ENCODE measurements around the gene ARHGAP23. TPM values are rescaled to one million over a fixed set of nuclear protein-coding genes. Genes with fewer than 3 reads are reported as not detected.
"Not testable (repeated sequence)": the region's sequence is repeated elsewhere in the genome, so short reads cannot be mapped to it uniquely, and the experiment has no call there.

ARHGAP23 gene
- total RNA-seq, 1 experiment from 2014 or later = 4.6 TPM

DNA sequence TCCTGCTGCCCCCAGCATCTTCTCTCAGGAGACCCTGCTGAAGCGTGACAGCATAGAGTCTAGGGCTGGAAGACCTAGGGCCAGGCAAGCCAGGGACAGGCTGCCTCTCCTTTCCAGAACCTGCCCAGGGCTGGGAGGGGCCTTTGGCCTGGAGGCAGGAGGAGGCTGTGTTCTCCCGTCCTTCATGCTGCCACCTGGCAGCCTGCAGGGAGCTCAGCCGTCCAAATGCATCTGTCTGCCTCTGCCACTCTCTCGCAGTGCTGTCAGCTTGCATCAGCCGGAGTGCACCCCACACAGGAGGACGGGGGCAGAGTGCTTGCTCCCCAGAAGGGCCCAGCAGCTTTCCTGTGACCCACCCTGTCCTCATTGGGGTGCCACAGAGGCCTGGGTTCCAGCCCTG, 31.3 kb downstream of the ARHGAP23 start:
- DNase-seq (ENCODE audit: low read depth) = no peak

GRCh38 chr17:38460082-38460715, 31.9 kb downstream of the ARHGAP23 start:
- no peak for DNase-seq (ENCODE audit: low read depth)

DNA sequence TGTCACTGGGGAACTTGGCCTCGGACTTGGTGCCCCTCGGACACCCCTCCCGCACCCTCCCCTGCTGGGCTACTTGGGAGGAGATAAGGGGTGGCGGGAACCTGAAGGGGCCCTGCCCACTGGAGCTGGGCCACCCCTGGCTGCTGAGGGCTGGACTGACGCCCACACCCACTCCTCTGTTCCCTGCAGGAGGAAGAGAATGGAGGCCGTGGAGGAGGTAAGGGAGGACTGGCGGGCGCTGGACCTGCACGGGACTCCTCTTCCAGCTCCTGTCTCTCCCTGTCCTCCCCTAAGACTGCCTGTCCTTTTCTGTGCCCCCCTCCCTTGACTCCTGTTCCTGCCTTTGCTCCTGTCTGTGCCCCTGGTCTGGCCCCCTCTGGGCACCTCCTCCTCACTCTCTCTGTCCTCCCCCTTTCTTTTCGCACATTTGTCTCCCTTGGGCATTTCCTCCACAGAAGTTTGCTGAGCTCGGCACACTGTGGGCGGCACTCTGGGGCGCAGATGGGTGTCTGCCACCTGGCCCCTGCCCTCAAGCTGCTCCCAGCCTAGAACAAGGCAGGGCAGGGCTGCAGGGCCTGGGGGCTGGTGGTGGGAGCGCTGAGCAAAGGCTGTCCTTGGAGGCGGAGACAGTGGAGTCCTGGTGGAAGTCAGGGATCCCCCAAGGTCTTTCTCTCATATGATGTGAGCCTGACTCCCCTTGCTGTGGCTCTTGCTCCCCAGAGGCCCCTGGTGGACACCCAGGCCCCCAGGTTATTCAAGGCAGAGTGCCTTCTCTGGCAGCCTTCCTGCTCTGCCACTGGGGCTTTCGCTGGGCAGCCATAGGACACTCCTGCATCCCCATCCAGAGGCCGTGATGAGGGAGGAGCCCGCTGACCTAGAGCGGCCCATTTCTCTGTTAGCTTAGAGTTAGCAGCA, 32.7 kb downstream of the ARHGAP23 start:
- no peak for DNase-seq (ENCODE audit: low read depth)

GRCh38 chr17:38461683-38462082, 33.4 kb downstream of the ARHGAP23 start:
- no peak for DNase-seq (ENCODE audit: low read depth)

- DNase-seq (ENCODE audit: low read depth) = no peak
Observed at GRCh38 chr17:38463451-38463858, 35.2 kb downstream of the ARHGAP23 start.

GRCh38 chr17:38464251-38464722, 36.0 kb downstream of the ARHGAP23 start:
- peak; percentile 24 for DNase-seq (ENCODE audit: low read depth)

GRCh38 chr17:38464723-38465390, 36.6 kb downstream of the ARHGAP23 start:
- peak; percentile 87 for DNase-seq (ENCODE audit: low read depth)

DNA sequence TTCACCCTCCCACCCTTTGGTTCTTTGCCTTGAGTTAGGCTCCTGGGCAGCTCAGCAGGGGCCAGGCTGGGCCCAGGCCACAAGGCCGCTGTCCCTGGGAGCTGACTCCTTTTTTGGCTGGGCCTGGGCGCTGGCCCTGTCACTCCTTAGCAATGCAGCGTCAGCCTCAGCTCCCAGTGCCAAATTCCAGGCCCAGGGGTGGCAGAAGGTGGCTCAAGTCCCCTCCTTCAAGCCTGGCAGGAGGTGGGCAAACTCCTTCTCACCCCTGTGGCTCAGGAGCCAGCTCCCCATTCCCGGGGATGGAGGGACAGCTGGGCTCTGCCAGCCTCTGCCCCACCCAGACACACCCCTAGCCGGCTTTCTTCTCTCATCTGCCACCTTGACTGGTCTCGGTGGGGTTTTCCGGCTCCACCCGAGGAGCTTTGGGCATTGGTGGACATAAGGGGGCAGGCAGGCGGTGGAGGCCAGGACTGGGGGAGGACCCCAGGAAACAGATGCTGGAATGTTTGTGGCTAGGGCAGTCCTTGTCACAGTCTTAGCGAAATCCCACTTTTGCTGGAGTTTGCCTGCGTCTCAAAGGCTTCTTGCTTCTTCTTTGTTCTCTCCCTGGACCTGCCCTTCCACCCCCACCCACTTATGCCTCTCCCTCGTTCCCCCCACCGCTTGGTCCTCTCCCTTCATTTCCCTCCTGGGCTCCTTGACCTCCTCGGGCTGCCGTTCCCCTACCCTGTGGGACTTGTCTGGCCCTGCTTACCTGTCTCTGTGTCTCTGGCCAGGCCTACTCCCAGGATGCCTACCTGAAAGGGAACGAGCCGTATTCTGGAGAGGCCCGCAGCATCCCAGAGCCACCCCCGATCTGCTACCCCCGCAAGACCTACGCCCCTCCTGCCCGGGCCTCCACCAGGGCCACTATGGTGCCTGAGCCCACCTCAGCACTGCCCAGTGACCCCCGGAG, 37.4 kb downstream of the ARHGAP23 start:
- DNase-seq (ENCODE audit: low read depth) = peak; percentile 75

- DNase-seq (ENCODE audit: low read depth) = no peak
Observed at GRCh38 chr17:38466346-38467315, 38.4 kb downstream of the ARHGAP23 start.

GRCh38 chr17:38467491-38467890, 39.2 kb downstream of the ARHGAP23 start:
- DNase-seq (ENCODE audit: low read depth) = no peak

DNA sequence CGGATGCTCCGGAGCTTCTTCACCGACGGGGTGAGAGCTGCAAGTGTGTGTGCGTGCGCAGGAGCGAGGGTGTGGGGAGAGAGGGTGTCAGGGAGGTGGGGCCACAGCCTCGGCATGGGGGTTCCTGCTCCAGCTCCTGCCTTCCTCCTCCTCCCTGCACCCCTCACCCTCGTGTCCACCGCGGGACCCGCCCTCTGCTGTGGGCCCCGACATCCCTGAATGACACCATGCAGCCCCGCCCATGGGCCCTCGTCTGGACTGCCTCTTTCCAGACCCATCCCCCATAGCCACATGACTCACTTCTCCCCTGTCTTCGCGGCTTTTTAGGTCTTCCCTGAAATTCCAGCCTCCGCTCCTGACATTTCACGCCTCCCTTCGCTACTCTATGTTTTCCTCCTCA, 41.6 kb downstream of the ARHGAP23 start:
- DNase-seq (ENCODE audit: low read depth) = peak; percentile 52

- not testable (repeated sequence) for DNase-seq (ENCODE audit: low read depth)
Observed at GRCh38 chr17:38471253-38471652, 43.0 kb downstream of the ARHGAP23 start.

GRCh38 chr17:38474666-38475065, 46.4 kb downstream of the ARHGAP23 start:
- DNase-seq (ENCODE audit: low read depth) = peak; percentile 19

- no peak for DNase-seq (ENCODE audit: low read depth)
Observed at GRCh38 chr17:38476549-38476948, 48.3 kb downstream of the ARHGAP23 start.

GRCh38 chr17:38477417-38477816, 49.2 kb downstream of the ARHGAP23 start:
- not testable (repeated sequence) for DNase-seq (ENCODE audit: low read depth)

GRCh38 chr17:38477951-38478350, 49.7 kb downstream of the ARHGAP23 start:
- DNase-seq (ENCODE audit: low read depth) = not testable (repeated sequence)

DNA sequence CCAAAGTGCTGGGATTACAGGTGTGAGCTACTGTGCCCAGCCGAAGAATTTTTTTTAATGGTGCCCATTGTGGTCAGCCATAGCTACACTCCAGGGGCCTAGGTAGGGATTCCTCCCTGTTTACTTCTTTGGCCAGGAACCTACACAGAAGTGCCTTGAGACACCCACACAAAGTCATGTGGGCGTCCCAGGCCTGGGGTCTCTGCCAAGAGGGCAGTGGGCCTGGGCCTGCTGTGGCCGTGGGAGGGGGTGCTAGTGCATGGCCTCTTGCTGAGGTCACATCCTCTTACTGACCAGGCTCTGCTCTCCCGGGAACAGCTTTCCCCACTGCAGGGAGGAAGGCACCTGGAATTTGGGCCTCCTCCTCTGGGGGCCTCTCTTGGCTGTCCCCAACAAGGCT, 50.4 kb downstream of the ARHGAP23 start:
- DNase-seq (ENCODE audit: low read depth) = not testable (repeated sequence)

DNA sequence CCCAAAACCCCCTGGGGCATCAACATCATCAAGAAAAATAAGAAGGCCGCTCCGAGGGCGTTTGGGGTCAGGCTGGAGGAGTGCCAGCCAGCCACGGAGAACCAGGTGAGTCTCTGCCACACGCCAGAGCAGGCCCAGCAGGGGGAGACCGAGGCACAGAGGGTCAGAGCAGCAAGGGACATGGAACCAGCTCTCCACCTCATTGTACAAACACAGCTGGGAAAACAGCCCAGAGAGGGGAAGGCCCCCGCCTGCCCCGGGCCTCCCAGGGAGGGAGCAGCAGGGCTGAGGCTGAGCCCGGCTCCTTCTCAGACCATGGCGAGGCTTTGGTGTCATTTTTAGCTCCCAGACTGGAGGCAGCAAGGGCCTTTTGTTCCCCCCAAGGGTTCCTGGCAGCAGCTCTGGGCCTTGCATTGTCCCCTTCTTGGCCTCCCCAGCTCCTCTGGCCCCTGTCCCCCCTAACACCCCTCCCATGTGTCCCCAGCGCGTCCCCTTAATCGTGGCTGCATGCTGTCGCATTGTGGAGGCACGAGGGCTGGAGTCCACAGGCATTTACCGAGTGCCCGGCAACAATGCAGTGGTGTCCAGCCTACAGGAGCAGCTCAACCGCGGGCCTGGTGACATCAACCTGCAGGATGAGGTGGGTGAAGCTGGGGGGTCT, 53.9 kb downstream of the ARHGAP23 start:
- not testable (repeated sequence) for DNase-seq (ENCODE audit: low read depth)

GRCh38 chr17:38482700-38483043, 54.4 kb downstream of the ARHGAP23 start:
- DNase-seq (ENCODE audit: low read depth) = not testable (repeated sequence)
